ENCODE measurements around the gene TTLL5.
"Not testable (repeated sequence)": the region's sequence is repeated elsewhere in the genome, so short reads cannot be mapped to it uniquely, and the experiment has no call there.

The TTLL5 gene

GRCh38 chr14:75840911-75841310, 179.9 kb downstream of the TTLL5 start:
- no peak for DNase-seq

DNA sequence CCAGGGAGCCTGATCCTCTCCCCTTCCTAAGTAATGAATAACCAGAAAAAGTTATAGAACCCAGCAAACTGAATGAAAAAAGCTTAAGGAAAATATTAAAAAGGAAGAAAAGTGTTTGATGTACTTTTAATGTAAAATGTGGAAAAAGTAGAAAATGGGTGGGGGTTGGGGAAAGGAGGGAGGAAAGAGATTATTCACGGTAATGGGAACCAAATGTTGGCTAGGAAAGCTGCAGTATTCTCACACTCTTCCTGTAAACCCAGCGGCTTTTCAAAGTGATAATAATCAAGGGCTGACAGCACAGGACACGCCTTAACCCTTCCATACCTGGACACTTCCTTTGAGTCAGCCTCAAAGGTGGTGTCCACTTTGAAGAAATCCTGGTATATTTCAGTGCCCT, 181.5 kb downstream of the TTLL5 start:
- no peak for DNase-seq

DNA sequence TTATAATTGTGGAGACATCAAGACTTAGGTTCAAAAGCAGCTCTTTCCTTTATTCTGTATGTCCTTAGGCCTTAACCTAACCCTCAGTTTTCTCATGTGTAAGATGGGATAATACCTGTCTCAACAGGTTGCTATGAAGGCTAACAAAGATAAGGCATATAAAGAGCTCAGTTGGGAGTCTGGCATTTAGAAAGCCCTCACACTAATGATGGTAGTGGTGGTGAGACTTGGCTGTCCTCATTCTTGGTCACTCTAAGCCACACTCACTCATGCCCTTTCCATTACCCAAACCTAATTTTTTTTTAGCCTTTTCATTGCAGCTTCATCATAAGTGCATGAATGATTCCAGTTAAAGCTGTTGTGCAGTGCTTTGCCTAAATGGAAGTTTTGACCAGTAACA, 183.4 kb downstream of the TTLL5 start:
- no peak for DNase-seq

GRCh38 chr14:75845136-75845804, 184.2 kb downstream of the TTLL5 start:
- no peak for DNase-seq

- not testable (repeated sequence) for DNase-seq
These were observed 185.6 kb downstream of the TTLL5 start for GRCh38 chr14:75846694-75847093.

- no peak for DNase-seq
These were observed 186.5 kb downstream of the TTLL5 start for GRCh38 chr14:75847584-75847983.

DNA sequence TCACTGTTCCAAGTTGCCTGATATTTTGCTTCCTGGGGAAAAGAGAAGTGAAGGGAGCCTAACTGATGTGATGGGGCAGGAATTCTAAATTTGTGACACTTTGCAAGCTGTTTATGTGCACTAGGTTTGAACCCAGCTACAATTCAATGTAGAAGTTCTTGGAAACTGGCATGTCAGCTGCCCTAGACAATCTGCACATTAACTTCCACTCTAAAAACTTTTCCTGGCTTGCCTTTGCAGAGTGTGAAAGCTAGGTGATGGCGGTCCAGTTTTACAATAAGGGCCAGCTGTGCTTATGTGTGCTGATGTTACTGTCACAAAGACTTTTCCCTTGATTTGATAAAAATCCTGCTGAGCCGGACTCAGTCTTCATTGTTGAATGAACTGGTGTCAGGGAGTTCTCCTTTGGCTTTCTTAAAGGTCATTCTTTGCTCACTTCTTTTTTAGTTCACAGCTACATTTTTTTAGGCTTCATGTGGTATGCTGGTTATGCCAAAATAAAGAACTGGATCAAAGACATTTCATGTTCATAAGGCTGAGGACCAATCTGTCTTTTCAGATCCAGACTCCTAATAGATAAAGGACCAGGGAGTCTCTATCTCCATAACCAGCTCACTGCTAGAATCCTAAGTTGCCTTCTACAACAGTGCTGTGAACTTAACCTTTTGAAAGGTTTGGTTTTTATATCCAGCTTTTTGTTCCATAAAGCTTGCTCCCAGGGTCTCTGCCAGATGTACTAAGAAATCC, 187.3 kb downstream of the TTLL5 start:
- DNase-seq = no peak

- no peak for DNase-seq
These were observed 188.4 kb downstream of the TTLL5 start for GRCh38 chr14:75849300-75849895.

GRCh38 chr14:75851574-75851866, 190.5 kb downstream of the TTLL5 start:
- DNase-seq = no peak

DNA sequence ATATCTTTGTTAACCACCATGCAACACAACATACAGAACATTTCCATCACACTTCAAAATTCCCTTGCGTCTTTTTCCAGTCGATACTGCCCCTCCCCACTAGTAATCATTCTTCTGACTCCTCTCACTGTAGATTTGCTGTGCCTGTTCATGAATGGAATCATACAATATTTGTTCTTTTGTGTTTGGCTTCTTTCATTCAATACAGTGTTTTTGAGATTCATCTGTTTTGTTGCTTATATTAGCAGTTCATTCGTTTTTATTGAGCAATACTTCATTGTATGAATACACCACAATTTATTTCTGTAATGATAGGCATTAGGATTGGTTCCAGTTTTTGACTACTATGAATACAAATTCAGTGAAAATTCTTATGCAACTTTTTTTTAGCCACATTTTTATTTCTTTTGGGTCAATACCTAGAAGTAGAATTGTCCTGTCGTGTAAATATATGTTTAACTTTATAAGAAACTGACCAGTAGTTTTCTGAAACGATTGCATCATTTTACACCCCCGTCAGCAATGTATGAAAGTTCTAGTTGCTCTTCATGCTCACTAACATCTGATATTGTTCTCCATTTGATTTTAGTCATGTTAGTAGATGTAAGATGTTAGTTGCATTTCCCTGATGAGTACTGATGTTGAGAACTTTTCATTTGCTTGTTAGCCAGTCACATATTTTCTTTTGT, 193.2 kb downstream of the TTLL5 start:
- no peak for DNase-seq

GRCh38 chr14:75857199-75857598, 196.2 kb downstream of the TTLL5 start:
- no peak for DNase-seq

GRCh38 chr14:75858362-75858761, 197.3 kb downstream of the TTLL5 start:
- DNase-seq = no peak

DNA sequence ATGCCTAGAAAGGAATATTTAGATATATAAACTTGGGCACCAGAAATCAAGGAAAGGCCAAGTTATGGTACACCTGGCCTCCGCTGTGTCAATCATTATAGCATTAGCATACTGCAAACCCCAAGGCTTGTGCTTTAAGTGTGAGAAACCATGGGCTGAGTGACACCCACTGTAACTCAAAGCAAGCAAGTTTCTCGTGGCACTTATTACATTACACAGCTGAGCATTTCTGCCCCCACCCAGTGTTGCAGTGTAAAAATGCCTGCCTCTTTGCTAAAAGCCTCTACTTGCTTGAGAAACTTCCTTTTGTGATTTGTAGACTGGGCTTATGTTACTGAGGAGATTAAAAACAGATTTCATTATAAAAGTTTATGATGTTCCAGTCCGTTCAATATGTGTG, 198.7 kb downstream of the TTLL5 start:
- no peak for DNase-seq

GRCh38 chr14:75860561-75861160, 199.6 kb downstream of the TTLL5 start:
- DNase-seq = no peak

- no peak for DNase-seq
These were observed 200.1 kb downstream of the TTLL5 start for GRCh38 chr14:75861161-75861621.

- no peak for DNase-seq
These were observed 202.2 kb downstream of the TTLL5 start for GRCh38 chr14:75863221-75863620.

- no peak for DNase-seq
These were observed 203.3 kb downstream of the TTLL5 start for GRCh38 chr14:75864352-75864751.

DNA sequence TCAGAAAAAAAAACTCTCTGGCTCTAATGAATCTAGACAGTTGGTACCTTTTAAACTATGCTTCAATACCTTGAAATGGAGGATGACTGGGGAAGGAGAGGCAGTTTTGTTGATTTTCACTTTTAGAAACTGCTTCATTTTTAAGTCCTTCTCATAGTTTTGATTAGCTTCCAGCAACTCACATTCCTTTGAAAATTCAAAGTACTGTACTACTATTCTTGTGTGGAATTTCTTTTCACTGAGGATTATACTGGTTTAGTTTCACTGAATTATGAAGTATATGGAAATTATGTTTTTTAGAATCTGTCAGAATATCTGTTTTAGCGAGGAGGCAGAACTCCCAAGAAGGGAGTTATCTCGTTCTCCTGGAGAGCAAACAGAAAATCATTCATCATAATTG, 204.5 kb downstream of the TTLL5 start:
- DNase-seq = no peak

- DNase-seq = no peak
These were observed 205.9 kb downstream of the TTLL5 start for GRCh38 chr14:75866970-75867369.

GRCh38 chr14:75871181-75871880, 210.3 kb downstream of the TTLL5 start:
- no peak for DNase-seq

- no peak for DNase-seq
These were observed 214.9 kb downstream of the TTLL5 start for GRCh38 chr14:75875958-75876357.

GRCh38 chr14:75876530-75876929, 215.5 kb downstream of the TTLL5 start:
- DNase-seq = no peak

GRCh38 chr14:75877292-75877691, 216.2 kb downstream of the TTLL5 start:
- DNase-seq = no peak
